DMS 273 treated with DMSO at 0.1 percent for 48 hours (cell line): Measurements from ENCODE around the gene SERPINE2.

Source experiments
- DNase-seq: peaks from one replicate; lab custom pipeline; 2025; lab: John Stamatoyannopoulos, UW

Gene SERPINE2

GRCh38 chr2:224039080-224039769 is at the start of gene SERPINE2:
Gene SERPINE2, minus strand, starts transcription at chr2:224039286. Its CDS starts 37,386 bp downstream, at chr2:224001900.
- DNase-seq, result no peak

DNA sequence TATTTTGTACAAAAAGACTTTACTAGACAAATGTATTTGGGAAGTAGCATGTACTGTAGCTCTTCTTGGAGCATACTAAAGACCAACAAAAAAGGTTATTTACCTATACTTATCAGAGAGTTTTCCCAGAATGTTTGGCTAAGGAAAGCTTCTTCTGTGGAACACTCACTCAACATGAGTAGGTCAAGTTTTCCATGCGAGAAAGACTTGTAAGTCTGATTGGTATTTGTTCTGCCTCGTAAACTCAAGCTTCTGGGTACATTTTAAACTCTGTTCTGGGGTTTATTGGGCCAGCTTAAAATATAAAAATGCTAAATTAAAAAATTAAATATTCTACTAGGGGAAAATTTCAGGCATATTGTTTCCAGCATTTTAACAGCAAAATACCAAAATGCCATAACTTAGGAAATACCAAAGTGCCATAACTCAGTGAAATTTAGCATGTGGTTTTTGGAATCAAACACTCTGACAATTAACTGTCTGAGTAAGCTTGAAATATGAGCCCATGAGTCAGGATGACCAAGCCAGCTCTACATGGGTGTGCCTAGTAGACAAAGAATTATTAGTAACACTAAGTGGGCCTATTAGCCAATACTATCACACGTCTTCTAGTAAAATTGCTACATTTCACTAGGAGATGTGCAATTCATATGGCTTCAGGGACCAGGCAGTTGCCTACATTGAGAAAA is 47.3 kb upstream of the SERPINE2 start:
- no peak for DNase-seq

GRCh38 chr2:224085811-224086210 is 46.7 kb upstream of the SERPINE2 start:
- DNase-seq, result no peak

GRCh38 chr2:224085246-224085645 is 46.2 kb upstream of the SERPINE2 start:
- DNase-seq, result no peak

GRCh38 chr2:224084266-224084892 is 45.3 kb upstream of the SERPINE2 start:
- no peak for DNase-seq

DNA sequence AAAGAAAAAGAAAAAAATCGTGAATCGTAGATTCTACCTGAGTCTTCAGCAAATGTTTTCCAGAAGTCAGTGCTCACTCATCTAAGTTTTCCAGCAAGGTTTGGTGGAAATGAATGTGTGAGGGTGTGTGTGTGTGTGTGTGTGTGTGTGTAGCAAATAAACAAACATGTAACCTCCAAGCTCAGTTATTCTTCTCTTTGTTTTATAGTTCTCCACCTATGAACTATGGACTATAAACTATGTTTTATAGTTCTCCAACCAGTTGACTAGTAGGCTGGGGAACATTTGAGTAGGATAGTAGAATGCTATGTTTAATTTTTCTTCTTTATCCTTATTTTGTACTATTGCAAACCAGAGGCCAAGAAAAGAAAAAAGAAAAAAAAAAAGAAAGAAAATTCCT is 44.6 kb upstream of the SERPINE2 start:
- no peak for DNase-seq

DNA sequence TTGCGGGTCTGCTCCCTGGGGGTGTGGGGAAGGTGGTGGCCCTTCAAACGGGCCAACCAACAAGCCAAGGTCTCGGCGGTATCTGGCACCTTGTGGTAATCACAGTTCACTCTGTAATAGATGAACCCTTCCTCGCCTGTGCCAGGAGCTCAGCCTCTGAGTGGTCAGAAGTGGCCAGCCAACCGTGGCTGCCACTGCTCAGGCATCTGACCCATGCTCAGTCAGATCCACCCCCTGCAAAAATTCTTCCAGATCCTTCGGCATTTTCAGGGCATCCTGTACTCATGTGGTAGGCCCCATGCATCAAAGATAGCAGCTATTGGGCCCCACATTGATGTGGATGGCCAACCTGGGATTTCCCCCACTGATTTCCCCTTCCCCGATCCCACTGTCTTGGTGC is 39.6 kb upstream of the SERPINE2 start:
- no peak for DNase-seq

- no peak for DNase-seq
These were observed 38.9 kb upstream of the SERPINE2 start for GRCh38 chr2:224077773-224078507.

- no peak for DNase-seq
These were observed 36.5 kb upstream of the SERPINE2 start for GRCh38 chr2:224075588-224075987.

- no peak for DNase-seq
These were observed 34.6 kb upstream of the SERPINE2 start for GRCh38 chr2:224073676-224074075.

- no peak for DNase-seq
These were observed 33.6 kb upstream of the SERPINE2 start for GRCh38 chr2:224072541-224073188.

- DNase-seq, result no peak
These were observed 30.1 kb upstream of the SERPINE2 start for GRCh38 chr2:224069172-224069571.

- DNase-seq, result no peak
These were observed 24.2 kb upstream of the SERPINE2 start for GRCh38 chr2:224063298-224063648.

GRCh38 chr2:224062481-224063297 is 23.6 kb upstream of the SERPINE2 start:
- no peak for DNase-seq

DNA sequence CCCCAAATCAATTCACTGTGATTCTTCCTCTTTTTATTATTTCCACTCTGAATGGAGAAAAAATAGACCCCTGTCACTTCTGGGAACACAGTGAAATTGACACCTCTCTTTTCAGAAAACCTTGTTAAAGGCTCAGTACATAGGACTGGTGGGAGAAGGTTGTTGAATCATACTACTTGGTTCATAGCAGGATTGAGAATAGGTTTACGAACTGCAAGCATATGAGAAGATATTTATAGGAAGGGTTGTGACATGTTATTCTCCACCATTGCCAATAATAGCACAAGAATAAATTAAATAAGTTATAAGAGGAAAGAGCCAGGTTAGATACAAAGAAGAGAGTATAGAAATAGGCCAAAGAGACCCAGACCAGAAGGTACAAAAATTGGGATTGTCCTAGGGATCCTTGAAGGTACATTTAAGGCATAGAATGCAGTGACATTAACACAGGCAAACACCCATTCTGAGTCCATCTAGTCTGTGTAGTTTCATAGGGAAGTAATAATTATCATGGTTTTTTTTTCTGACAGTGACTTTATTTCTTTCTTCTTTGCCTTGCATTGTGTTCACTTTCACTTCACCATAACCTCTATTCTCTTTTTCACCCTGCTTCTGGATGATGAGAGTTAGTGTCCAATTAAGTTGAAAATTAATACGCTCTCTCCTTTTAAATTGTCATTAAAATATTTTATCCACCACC is 21.8 kb upstream of the SERPINE2 start:
- no peak for DNase-seq

DNA sequence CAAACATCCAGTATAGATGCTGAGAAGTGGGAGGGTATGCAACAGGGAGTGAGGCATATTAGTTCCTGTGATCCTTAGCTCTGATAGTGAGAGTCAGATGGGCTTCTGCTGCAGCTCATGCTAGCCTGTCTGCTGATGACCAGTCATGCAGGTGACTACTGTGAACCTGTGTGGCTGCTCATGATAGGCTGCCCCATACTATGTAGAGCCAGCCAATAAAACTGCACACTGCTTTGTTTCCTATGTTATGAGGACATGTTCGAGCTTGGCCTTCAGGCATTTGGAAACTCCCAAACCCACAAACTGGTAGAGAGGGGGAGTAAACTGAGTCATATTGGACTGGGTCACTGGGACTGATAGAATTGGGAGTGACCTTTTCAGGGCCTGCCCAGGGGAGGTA is 20.1 kb upstream of the SERPINE2 start:
- no peak for DNase-seq

- no peak for DNase-seq
These were observed 19.1 kb upstream of the SERPINE2 start for GRCh38 chr2:224058048-224058775.

- no peak for DNase-seq
These were observed 17.8 kb upstream of the SERPINE2 start for GRCh38 chr2:224056889-224057288.

DNA sequence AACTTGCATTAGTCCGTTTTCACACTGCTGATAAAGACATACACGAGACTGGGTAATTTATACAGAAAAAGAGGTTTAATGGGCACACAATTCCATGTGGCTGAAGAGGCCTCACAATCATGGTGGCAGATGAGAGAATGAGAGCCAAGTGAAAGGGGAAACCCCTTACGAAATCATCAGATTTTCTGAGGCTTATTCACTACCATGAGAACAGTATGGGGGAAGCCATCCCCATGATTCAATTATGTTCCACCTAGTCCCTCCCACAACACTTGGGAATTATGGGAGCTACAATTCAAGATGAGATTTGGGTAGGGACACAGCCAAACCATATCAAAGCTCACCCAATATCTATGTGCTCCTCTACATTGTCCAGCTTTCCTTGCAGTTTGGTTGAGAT is 16.0 kb upstream of the SERPINE2 start:
- DNase-seq, result no peak

DNA sequence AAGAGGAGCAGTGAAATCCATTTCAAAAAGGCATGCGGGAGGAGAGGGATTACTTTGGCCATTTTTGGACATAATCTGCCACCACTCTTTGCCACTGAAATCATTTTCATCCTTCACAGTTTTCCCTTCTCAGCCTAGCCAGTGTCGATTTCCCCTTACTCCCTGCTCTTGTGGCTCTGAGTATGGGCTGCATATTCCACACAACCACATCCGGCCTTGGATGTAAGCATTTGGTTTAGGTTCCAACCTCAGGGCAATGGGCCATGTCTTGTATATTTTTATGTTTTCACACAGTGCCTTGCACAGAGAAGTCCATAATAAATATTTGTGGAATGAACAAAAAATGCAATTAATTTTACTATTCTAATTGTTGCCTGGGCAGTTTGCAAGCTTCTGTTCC is 7.7 kb upstream of the SERPINE2 start:
- no peak for DNase-seq
